GM18868 (cell line): ENCODE measurements around the gene ATP6V0A1.
"Not testable (repeated sequence)": the region's sequence is repeated elsewhere in the genome, so short reads cannot be mapped to it uniquely, and the experiment has no call there.

Source experiments
- ATAC-seq: cut with Tn5 transposase; IDR thresholded peaks from one replicate; pipeline ENCODE4 v1.9.1; 2021; ENCODE audit warnings: mild to moderate bottlenecking, moderate library complexity; ENCODE audit not compliant: unreplicated experiment

ATP6V0A1 gene

DNA sequence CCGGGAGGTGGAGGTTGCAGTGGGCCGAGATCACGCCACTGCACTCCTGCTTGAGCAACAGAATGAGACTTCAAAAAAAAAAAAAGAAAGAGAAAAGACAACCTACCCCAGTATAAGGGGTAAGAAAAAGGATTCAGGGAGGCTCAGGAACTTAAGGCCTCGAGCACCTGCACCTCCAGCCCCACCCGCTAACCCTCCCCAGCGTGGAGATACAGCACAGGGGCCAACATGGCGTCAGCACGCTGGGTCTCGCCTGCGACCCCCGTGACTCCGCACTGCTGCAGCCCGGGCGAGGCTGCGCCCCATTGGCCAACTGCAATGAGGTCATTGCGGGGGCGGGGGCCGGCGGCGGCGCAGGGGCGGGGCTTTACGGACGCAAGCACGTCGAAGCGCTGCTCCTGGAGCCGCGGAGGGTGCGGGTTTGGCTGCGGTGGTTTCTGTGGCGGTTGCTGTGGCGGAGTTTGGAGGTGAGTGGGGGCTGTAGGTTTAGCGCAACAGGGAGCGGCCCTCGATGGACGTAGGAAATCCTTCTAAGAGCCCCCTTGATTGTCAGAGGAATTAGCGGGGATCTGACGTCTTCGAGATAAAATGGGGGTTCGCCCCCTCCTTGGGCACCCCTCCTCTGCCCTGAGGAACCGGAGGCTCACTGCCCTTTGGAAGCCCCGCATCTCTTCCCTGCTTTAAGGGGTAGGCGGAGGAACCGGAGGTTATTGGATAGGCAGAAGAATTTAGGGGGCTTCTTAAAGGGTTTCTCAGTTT lies at the start of gene ATP6V0A1:
ATP6V0A1 (plus strand) TSS at position 382 of the 759 bp plus-strand sequence. CDS start 2,017 bp downstream, outside the sequence.
- ATAC-seq = peak; percentile 70

DNA sequence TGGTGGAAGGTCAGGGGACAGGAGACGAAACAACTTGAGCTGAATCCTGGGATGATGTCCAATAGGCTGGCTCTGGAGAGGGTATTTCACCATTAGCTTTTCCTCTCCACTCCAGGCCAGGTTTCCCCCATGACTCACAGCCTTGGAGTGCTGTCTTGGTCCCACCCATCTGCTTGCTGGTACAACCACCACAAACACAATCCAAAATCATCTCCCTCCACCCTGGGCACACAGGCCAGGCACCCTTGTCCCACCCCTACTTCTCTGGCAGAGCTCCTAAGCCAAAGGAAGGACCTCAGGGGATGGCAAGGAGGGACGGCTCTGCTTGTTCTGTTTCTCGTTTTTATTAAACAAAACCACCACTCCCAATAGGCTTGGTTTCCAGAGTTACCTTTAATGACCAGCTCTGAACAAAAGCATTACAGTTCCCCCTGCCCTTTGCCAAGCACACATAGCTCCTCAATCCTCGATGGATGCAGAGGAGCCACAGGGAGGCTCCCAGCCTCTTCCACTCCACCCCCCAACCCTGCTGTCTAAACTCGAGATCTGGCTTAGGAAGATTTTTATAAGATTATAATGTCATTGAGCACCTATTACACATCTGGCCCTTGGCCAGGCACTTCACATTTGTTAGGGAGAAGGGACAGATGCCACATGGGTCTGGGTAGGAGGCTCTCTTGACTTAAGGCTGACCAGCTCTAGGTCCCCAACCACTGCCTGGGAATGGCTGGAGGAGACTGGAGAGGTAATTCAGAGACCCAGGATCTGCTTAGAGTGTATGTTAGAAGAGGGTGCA lies 49.0 kb upstream of the ATP6V0A1 start:
- ATAC-seq = no peak

DNA sequence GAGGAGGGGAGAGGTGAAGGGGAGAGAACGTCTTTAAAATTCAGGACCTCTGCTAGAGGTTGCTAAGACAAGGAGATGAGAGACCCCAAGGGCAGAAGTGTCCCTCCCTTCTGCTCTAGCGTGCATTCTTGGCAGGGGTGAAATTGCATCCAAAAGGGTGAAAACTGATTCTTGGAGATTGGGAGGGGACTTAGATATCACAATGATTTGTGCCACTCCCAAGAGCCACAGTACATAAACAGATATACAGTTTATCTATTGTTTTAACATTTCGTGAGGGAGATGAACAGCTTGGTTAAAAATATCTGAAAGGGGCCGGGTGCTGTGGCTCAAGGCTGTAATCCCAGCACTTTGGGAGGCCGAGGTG lies 48.4 kb upstream of the ATP6V0A1 start:
- no peak for ATAC-seq

DNA sequence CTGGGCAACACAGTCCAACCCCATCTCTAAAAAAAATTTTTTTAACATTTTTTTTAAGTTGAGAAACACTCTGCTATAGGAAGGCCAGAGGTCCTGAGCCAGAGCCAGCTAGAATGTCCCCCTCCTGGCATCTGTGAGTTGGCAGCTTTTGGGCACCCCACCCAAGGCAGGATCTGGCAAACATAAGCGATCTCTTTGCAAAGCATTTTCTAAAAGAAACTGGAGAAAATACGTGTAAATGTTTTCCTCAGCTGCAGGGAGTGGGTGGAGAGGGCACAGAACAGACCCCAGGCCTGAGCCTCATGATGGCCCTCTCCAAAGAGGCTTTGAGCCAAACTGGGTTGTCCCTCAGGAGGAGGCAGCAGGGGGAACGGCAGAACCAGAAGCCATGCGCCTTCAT lies 47.3 kb upstream of the ATP6V0A1 start:
- ATAC-seq = no peak

DNA sequence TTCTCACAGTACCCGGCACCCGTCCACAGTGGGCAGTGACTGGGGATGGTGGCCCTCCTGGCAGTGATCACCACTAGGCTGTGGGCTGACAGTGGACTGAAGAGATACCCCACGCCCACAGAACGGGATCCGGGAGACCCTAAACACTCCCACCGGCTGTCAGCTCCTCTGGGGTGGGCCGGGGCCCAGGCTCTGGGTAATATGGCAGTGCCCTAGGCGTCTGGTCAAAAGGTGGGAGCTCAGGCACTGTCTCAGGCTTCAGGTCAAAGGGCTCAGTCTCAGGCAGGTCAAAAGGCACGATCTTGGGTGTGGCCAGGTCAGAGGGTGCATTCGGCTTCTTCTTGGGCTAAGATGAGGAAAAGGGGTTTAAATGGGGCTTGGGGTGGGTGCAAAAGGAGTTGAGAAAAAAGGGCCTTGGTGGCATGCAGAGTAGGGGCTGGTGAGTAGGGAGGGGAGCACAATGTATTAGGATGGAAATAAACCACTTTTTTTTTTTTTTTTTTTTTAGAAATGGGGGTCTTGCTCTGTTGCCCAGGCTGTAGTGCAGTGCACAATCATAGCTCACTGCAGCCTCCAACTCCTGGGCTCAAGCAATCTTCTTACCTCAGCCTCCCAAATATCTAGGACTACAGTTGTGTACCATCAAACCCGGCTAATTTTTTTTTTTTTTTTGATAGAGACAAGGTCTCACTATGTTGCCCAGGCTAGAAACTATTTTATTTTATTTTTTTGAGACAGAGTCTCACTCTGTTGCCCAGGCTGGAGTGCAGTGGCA lies 46.6 kb upstream of the ATP6V0A1 start:
- no peak for ATAC-seq

DNA sequence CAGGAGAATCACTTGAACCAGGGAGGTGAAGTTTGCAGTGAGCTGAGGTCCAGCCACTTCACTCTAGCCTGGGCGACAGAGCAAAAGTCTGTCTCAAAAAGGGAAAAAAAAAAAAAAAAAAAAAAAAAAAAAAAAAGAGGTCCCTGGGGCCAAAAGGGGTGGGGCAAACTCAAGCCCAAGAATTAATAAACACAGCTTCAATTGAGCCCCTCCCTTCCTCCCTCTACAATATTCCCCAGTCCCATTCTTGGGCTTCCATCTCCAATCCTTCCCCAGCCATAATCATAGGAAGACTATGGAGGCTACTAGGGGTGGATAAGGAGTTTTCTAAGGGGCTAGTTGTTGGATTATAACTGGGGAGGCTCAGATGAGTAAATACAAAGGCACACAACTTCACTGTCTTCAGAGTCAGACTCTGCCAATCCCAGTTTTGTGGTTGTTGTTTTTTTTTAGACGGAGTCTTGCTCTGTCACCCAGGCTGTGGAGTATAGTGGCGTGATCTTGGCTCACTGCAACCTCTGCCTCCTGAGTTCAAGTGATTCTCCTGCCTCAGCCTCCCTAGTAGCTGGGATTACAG lies 45.1 kb upstream of the ATP6V0A1 start:
- ATAC-seq = no peak

DNA sequence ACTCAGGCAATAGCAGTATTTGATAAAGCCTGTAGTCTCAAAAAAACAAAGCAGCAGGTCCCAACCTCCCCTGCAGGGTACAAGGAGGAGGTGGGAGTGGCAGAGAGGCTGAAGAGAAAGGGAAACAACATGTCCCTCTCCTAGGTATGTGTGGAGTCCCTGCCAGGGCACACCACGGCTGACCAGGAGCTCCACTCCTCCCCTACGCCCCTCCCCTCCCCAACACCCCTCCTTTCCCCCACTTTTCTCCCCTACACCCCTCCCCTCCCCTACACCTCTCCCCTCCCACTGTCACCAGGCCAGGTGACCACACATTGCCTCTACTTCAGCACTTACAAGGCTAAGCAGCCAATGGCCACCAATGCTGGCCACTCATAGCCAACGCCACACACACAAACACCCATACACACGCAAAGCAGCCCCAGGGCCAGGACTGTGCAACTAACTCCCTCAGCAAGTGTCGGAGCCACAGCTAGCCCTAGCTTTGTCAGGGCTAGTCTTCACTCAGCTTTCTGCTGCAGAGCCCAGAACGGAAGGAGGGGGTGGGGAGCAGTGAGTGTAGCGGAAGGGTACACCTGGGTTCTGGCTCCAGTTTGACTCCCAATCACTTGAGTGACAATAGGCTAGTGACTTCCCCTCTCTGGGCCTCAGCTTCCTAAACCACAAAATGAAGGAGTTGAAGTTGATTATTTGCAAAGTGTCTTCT lies 43.8 kb upstream of the ATP6V0A1 start:
- ATAC-seq = no peak

DNA sequence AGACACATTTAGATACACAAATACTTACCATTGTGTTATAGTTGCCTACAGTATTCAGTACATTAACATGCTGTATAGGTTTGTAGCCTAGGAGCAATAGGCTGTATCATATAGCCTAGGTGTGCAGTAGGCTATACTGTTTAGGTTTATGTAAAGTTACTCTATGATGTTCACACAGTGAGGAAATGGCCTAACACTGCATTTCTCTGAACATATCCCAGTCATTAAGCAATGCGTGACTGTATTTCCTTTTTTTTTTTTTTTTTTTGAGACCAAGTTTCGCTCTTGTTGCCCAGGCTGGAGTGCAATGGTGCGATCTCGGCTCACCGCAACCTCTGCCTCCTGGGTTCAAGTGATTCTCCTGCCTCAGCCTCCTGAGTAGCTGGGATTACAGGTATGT lies 40.7 kb upstream of the ATP6V0A1 start:
- not testable (repeated sequence) for ATAC-seq

DNA sequence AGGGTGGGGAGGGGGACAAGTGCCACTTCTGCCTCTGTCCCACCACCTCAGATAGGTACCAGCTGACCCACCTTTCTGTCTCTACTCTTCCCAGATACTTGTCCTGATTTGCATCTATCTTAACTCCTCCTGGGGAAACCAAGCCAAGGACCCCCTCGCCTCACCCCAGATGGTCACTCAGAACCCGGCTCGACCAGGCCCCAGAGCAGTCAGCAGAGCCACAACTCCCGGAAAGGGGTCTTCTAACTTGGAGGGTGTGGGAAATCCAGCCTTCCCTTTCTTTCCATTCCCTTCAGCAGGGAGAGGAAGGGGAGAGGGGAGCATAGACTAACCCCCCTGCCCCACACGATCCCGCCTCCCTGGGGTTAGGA lies 37.6 kb upstream of the ATP6V0A1 start:
- no peak for ATAC-seq

DNA sequence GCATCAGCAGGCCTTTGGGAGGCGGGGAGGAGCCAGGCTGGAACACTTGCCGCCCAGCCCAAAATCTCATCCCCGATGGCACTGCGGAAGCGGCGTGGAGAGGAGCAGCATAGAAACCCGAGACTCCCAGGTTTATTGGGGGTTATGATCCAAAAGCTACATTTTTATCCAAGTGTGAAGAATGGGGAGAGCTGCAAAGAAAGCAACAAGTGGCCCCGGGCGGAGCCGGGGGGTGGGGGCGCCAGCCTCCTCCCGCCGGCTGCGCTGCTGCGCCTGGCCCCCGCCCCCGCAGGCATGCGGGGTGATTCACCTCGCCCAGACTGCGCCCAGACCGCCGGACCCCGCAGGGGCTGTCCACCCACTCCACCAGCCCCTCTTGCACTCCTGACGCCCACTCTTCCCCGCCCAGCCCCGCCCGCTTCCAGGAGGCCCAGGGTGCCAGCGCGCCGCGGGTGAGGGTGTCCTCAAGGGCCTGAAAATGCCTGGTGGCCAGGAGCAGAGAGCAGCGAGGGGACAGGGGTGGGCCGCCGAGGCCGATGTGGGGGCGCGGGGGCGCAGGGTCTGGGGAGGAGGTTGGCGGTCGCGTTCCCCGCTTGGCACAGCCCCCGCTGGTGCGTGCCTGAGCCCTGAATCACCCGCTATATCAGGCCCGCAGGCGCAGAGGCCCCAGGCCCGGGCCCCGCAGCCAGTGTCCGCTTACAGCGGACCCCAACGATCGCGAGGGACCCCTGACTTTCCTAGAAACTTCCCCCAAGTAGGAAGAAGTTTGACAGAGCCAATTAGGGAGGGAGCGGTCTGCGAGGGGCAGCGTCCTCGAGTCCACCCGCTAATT lies 37.0 kb upstream of the ATP6V0A1 start:
- no peak for ATAC-seq

DNA sequence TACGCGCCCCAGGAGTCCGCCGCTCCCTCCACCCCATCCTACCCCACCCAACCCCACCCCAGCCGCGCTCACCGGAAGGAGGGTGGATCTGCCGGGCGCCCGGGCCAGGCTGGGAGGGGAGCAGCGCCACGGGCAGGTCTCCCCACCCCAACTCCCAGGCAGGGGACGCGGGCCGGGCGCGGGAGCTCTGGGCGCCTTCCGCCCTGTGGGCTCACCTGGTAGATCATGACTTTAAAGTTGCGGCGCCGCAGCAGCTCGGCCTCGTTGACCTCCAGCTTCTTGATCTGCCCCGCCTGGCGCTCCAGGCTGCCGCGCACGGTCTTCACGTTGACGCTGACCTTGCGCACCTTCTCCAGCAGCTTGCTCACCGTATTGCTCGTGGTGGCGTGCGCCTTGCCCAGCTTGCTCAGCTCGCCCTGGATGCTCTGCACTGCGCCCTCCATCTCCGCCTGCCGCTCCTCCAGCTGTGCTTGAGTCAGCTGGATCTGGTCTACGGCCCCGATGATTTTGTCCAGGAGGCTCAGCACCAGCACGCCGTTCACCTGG lies 36.2 kb upstream of the ATP6V0A1 start:
- ATAC-seq = no peak

DNA sequence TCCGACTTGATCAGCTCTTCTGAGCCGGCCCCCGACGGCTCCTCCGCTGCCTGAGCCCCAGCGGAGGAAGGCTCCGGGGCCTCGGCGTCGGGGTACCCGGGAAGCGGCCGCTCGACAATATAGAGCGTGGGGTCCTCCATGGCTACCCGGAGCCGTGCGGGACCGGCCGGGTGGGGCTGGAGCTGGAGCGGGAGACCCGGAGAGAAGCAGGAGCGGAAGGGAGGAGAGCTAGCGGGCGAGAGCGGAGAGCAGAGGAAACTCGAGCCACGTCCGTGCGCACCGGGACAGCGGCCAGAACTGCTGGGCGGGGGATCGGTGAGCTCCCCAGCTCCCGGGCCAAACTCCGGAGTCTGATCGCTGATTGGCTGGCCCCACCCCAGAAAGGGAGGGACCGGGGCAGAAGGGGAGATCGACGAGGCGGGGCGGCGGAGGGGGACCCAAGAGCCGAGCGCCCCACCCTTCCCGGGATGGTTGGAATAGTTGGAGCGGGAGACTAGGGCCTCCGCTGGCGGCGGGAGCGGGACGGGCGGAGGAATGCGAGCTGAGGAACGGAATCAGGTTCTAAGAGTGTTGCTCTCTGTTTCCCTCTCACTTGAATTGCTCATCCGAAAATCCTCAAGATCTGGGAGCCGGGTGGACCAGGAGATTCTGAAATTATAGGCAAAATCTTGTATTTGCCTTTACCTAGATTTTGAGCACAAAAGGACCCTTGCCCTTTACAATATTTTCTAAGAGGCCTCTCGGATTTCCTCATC lies 35.5 kb upstream of the ATP6V0A1 start, which contains the start of gene CAVIN1:
CAVIN1 (minus strand) TSS at position 299 of the 755 bp plus-strand sequence; CDS start at position 140, 159 bp downstream.
- no peak for ATAC-seq

DNA sequence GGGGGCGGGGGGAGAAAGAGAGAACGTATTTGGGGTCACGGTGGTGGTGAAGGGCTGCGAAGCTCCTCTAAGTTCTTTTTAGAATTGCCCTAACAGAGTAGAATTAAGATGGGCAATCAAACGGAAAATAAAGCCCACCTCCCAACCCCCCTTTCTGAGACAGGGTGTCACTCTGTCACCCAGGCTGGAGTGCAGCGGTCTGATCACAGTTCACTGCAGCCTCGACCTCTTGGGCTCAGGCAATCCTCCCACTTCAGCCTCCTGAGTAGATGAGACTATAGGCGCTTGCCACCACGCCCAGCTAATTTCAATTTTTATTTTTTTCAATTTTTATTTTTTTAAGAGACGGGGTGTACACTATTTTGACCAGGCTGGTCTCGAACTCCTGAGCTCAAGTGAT lies 34.9 kb upstream of the ATP6V0A1 start:
- no peak for ATAC-seq

DNA sequence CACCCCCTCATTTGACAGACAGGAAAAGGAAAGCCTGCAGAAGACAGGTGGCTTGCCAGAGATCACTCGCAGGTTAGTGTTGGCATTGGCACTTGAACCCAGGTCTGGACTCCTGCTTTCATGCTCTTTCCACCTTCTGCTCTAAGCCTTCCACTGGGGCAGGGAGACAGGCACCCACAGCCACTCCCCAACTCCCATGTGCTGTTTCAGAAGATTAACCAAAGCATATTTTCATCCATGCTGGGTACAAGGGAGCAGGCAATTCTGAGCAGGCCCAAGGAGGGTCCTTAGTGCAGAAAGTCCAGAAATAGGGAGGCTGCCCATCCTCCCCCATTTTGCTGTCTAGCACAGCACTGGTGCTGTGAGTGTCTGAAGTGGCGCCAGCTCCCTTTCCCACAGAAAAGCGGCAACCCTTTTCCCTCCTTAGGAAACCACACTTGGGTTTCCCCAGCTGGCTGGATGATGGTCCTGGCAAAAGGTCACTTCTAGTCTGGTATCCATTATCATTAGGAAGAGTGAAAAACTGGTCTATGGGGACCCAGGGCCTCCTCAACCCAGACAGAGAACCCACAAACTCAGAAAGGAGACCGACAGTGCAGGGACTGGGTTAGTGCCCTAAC lies 33.6 kb upstream of the ATP6V0A1 start:
- ATAC-seq = no peak

DNA sequence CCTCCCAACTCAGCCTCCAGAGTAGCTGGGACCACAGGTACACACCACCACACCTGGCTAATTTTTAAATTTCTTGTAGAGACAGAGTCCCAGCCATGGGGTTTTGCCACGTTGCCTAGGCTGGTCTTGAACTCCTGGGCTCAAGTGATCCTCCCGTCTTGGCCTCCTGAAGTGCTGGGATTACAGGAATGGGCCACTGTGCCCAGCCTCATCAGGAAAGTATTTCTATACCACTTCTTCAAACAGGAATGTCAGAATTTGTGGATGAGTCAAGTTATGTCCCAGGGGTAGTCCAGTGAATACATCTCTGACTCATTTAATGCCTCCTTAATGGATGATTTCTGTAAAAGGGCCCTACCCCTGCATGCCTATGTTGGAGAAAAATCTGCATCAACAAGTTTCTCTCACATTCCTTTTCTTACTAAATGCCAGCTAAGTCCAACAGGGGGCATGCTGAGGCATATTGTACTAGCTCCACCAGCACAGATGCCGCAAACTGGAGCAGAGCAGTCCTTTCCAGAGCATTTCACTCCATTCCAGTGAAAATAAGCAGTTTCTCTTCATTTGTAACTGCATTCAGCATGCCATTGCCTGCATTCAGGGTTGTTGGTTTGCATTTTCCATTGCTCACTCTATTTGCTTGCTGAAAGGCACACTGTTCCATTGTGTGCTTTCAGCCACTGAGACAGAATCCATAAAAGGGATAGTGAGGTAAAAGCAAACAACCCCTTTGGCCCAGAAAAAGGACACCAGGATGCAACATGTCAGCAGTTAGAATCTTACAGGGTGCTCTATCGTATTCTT lies 30.3 kb upstream of the ATP6V0A1 start:
- no peak for ATAC-seq

DNA sequence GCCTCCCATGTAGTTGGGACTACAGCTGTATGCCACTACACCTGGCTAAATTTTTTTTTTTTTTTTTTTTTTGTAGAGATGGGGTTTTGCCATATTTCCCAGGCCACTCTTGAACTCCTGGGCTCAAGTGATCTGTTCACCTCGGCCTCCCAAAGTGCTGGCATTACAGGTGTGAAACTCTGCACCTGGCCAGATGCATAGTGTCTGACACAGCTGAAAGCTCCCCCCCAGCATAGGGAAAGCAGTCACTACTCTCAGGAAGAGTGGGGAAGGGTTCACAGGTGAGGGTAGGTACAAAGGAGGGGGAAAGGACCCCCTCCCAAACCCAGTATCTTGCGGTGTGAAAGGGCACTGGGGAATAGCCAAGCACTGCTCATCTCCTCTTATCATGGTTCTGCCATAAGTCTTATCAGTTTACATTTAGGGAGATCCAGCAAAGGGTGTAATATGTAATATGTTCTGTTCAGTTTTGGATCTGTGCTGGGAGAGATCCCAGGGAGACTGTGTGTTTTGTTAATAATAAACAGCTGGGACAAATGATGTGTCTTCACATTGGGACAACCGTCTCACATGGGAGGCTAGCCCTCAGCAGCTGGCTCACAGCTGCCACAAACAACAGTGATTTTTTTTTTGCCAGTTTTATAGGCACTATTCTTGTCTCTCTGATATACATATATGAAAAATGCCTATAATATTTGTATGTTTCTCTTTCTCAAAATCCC lies 28.8 kb upstream of the ATP6V0A1 start:
- ATAC-seq = no peak

DNA sequence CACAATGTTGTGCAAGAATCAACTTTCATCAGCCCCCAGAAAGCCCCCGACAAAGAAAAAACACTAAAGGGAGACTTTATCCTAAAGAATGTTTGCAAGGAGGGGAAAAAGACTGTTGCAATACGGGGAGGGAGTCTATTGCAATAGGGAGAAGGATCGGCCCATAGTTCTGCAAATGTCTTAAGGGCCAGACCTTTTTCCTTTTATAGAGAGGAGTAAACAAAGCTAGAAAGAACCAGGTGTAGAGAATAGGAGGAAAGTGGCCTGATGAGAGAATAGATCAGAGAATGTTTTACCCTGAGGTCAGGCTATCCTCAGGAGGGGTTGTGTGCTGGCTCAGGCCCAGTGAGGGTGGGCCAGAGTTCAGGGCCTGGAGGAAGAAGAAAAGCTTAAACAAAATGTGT lies 26.9 kb upstream of the ATP6V0A1 start:
- no peak for ATAC-seq
